GM21529 (cell line): ENCODE results near the gene NEDD4.
"Not testable (repeated sequence)": the region's sequence is repeated elsewhere in the genome, so short reads cannot be mapped to it uniquely, and the experiment has no call there.

Experiments
- ATAC-seq: cut with Tn5 transposase; IDR thresholded peaks from one replicate; pipeline ENCODE4 v1.9.1; 2021; ENCODE audit not compliant: unreplicated experiment

NEDD4 gene

GRCh38 chr15:56006371-56006770 is 13.0 kb upstream of the NEDD4 start:
- not testable (repeated sequence) for ATAC-seq

DNA sequence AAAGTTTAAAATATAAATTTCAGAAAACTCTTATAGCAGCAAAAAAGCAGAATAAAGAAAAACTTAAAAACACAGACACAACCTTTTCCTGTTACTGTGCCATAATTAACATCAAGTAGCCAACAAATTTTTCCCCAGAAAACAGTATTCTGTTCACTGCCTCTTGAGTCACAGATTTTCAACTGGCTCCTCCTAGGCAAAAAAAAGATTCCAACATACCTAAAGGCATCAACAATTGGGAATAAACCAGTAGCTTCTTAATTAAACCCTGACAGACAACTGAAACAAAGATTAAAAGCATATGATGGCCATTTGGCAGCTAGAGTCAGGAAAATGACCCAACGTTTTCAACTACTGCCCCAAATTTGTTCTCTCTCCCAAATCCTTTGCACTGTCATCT is 10.9 kb upstream of the NEDD4 start:
- ATAC-seq: not testable (repeated sequence)

GRCh38 chr15:56003777-56004176 is 10.4 kb upstream of the NEDD4 start:
- not testable (repeated sequence) for ATAC-seq

GRCh38 chr15:56003277-56003676 is 9.9 kb upstream of the NEDD4 start:
- ATAC-seq: not testable (repeated sequence)

DNA sequence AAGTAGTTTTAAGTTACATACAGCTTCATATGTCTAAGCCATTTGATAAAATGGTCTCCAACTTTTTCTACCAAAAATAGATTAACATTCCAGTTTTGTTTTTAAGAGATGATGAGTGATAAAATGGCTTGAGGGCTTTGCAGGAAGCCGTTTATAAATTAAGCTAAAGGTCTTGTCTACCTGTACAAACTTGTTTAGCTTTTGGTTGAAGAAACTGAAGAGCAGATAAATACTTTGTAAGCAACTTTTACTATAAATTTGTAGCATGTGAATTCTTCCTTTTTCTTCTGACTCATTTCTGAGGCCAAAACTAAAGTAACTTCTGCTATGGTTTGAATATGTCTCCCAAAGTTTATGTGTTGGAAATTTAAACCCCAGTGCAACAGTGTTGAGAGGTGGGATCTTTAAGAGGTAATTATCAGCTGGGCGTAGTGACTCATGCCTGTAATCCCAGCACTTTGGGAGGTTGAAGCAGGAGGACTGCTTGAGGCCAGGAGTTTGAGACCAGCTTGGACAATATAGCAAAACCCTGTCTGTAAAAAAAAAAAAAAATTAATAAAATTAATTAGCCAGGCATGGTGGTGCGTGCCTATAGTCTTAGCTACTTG is 8.2 kb upstream of the NEDD4 start:
- ATAC-seq: no peak

DNA sequence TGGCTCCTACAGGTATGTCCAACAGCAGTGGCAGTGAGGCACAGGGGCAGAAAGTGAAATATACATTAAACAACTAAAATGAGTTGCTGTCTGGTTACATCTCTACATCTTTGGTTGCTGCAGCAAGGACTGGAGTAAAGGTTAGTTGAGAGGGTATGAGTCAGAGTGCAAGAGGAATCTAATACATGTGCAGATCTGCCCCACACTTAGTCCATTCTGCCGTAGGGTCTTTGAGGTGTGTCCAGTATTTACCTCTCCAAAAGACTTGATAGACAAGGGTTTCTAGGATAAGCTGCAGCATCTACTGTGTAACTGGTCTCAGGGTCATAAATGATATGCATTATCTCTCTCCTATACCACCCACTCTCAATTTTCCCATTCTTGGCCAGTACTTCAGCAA is 6.2 kb upstream of the NEDD4 start:
- no peak for ATAC-seq

- ATAC-seq: no peak
Measured at GRCh38 chr15:55998478-55998877, 5.1 kb upstream of the NEDD4 start.

- ATAC-seq: peak; percentile 7
Measured at GRCh38 chr15:55993804-55994560, 570 bp upstream of the NEDD4 start.

GRCh38 chr15:55992769-55993110 is 672 bp downstream of the NEDD4 start:
- ATAC-seq: no peak

DNA sequence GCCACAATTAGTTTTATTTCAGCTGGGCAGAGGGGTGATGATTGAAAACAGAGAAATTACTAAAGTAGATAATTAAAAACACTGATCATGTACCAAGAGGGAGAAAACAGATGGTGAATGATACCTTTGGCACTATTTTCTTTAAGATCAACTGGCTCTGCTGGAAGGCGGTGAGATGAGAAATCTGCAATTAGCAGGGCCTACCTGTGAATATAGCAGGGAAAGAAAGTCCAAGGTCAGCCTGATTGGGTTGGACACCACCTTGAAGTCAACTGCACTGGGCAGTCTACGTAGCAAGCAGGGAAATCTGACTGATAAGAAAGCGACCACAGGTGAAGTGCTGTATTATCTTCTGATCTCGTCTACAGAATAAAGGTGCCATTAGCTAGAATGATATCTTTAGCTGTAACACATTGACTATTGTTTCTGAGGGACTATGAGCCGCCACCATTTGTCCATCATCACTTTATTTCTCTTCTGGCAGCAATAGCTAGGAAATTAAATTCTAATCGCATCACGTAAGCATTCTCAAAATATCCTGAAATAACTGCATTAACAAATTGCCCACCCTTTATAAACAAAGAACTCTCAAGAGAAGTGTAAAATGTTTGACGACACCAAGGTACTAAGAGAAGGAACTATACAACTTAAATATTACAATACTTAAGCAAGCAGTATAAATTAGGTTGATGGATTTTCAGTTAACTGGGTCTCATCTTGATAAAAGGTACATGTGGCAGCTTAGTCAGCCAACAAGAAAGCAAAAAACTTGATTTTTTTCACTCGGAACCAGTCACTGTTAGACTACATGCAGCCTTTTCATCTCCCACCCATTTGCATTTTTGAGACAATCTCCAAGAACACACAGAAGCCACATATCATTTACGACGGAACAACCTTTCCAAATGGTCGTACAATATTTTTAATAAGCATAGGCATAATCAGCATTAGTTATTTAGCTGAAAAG is 1.3 kb downstream of the NEDD4 start:
- ATAC-seq: no peak

- ATAC-seq: no peak
Measured at GRCh38 chr15:55990998-55991397, 2.4 kb downstream of the NEDD4 start.

GRCh38 chr15:55990516-55990915 is 2.9 kb downstream of the NEDD4 start:
- ATAC-seq: no peak

DNA sequence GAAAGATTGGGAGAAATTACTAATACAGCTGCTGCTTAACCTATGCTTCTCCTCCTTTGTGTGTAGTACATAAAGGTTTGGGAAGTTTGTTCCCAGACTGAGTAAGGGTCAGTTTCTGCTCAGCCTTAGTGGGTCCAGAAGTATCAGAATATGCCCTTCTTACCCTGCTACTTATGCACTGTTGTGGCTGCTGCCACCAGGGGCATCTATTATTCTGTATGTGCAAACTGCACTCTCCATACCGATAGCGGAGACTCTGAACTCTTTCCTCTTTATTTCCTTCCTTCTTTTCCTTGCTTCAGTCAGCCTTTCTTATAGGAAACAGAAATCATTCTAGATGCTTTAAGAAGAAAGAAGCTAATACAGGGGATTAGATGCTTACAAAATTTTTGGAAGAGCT is 4.0 kb downstream of the NEDD4 start:
- no peak for ATAC-seq

DNA sequence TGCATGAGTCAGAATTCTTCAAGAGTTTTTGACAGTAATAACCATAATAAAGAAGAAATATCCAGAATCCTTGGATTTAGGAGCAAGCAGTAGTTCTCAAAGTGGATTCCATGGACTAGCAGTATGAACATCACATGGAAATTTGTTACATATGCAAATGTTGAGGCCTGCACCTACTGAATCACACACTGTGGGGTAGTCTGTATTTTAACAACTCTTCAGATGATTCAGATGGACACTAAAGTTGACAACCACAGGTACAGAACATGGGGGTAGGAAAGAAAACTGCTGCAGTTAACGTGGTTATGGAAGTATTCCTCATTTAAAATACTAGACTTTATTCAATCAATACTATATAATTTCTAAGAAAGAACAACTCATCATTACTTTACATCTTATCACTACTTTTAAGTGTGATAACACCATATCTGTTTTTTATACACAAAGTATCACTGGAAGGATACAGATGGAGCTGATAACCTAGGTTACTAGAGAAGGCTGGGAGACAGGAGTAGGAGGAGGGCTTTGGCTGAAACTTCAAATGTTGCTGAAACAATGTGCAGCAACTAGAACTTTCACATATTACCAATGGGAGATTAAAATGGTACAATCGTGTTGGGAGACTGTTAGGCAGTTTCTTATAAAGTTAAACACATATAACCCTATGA is 11.7 kb downstream of the NEDD4 start:
- no peak for ATAC-seq

DNA sequence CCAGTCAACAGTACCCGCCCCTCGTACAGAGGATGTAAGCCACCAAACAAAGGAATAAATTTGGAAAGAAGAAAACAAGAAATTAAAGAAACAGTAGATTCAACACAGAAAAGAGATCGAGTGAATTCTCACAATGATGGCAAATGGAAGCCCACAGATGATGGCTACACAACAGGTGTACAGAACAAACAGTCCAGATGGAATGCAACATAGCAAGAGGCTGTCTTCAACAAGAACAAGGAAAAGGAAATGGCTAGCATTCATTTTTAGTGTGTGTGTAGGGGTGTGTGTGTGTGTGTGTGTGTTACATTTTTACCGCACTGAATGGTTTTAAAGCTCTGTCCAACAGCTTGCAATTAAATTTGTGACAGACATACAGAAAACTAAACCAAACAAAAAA is 12.9 kb downstream of the NEDD4 start:
- ATAC-seq: no peak

GRCh38 chr15:55977231-55977630 is 16.2 kb downstream of the NEDD4 start:
- no peak for ATAC-seq

DNA sequence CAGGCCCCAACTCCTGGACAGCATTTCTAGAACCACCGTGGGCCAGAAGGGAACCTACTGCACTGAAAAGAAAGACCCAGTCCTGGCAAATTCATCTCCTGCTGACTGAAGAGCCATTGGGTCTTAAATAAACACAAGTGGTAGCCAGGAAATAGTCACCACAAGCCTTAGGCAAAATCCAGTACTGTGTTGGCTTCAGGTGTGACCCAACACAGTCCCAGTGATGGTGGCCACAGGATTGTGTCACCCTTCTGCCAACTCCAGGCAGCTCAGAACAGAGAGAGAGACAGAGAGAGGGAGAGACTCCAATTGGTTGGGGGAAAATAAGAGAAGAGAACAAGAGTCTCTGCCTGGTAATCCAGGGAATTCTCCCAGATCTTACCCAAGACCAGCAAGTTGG is 23.1 kb downstream of the NEDD4 start:
- no peak for ATAC-seq

GRCh38 chr15:55969582-55969981 is 23.8 kb downstream of the NEDD4 start:
- no peak for ATAC-seq

- ATAC-seq: no peak
Measured at GRCh38 chr15:55968923-55969322, 24.5 kb downstream of the NEDD4 start.

DNA sequence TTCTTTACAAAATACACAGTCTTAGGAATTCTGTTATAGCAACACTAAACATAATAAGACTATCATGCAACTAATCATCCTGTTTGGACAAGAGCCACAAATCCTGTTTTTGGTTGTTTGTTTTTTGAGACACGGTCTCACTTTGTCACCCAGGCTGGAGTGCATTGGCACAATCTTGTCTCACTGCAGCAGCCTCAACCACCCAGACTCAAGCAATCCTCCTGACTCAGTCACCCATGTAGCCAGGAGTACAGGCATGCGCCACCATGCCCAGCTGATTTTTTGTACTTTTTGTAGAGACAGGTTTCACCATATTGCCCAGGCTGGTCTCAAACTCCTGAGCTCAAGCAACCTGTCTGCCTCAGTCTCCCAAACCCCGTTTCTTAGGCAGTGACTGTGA is 28.3 kb downstream of the NEDD4 start:
- no peak for ATAC-seq

GRCh38 chr15:55960946-55961345 is 32.5 kb downstream of the NEDD4 start:
- ATAC-seq: no peak
